ENCODE results near the gene CDKAL1. TPM values are rescaled to one million over a fixed set of nuclear protein-coding genes. Genes with fewer than 3 reads are reported as not detected.

CDKAL1 gene
- total and polyA plus RNA-seq, 8 donors: 3.4 to 36.7 (median 10.4) TPM

DNA sequence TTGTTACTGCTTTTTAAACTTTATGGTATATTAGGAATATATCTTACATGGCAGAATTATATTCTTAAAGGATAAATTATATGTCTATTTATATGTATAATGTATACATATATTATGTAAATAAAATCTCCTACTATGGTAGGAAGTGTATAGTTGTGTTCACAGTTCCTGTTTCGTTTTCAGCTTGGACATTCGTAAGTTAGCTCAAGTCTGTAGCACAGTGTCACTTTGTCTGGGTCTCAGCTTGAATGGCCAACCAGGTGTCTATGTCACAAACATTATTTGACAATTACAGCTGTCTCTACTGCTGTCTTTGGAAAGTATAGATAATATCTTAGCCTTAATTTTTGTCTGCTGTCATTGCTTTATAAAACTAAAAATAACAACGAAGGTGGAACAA, 303.9 kb downstream of the CDKAL1 start:
- no peak for DNase-seq
- Histone ChIP-seq H3K4me3 (no peak overlapping the region), H3K36me3 (no peaks in the 10 kb centered on the region), H3K4me1 (no peaks in the 10 kb centered on the region), H3K27me3 (no peaks in the 10 kb centered on the region), H3K9me3 (no peaks in the 10 kb centered on the region), H3K27ac (no peak overlapping the region)
- 90 to 97% (median 93%) methylated on average over 3 of the region's 3 CpGs for WGBS, 5 donors
- TF ChIP-seq EP300 (IDR thresholded peaks at IDR 0.05) (no peak), POLR2AphosphoS5 (IDR thresholded peaks at IDR 0.05) (no peak), POLR2A (IDR thresholded peaks at IDR 0.05) (no peak)
- TF ChIP-seq, protein P1, sequence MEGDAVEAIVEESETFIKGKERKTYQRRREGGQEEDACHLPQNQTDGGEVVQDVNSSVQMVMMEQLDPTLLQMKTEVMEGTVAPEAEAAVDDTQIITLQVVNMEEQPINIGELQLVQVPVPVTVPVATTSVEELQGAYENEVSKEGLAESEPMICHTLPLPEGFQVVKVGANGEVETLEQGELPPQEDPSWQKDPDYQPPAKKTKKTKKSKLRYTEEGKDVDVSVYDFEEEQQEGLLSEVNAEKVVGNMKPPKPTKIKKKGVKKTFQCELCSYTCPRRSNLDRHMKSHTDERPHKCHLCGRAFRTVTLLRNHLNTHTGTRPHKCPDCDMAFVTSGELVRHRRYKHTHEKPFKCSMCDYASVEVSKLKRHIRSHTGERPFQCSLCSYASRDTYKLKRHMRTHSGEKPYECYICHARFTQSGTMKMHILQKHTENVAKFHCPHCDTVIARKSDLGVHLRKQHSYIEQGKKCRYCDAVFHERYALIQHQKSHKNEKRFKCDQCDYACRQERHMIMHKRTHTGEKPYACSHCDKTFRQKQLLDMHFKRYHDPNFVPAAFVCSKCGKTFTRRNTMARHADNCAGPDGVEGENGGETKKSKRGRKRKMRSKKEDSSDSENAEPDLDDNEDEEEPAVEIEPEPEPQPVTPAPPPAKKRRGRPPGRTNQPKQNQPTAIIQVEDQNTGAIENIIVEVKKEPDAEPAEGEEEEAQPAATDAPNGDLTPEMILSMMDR (IDR thresholded peaks at IDR 0.05): no peak
- intact Hi-C loops (cut with DNase I; ENCODE audit: low total_unique reads): no loop called here

DNA sequence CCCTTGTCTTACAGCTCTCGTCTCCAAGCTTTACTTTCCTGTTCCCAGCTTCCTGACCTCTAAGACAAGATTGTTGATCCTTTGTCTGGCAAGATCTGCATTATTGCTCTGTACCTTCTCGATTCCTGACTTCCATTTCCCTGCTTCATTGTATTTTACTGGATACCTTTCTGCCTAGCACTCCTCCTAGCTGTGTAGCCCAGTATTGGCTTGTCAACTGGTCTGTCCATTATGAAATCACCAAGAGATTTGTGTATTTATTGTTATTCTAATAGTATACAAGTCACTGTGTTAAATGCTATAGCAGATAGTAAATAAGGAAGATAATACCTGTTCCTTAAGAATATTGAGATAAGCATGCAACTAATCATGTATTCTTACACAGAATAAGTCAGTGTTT, 305.4 kb downstream of the CDKAL1 start:
- no peak overlapping the region for H3K4me3 ChIP-seq
- no peak for TF ChIP-seq POLR2A (IDR thresholded peaks at IDR 0.05)
- TF ChIP-seq, protein P1 (IDR thresholded peaks at IDR 0.05): no peak
- no peak for TF ChIP-seq EP300 (IDR thresholded peaks at IDR 0.05)
- TF ChIP-seq POLR2AphosphoS5 (IDR thresholded peaks at IDR 0.05): no peak
- DNase-seq: no peak
- H3K36me3 ChIP-seq: no peaks in the 10 kb centered on the region
- WGBS, 5 donors: 90 to 93% (median 92%) methylated on average over 2 of the region's 2 CpGs
- intact Hi-C loops (cut with DNase I; ENCODE audit: low total_unique reads): no loop called here
- no peak overlapping the region for H3K27ac ChIP-seq
- no peaks in the 10 kb centered on the region for H3K9me3 ChIP-seq
- H3K27me3 ChIP-seq: no peaks in the 10 kb centered on the region
- no peaks in the 10 kb centered on the region for H3K4me1 ChIP-seq

DNA sequence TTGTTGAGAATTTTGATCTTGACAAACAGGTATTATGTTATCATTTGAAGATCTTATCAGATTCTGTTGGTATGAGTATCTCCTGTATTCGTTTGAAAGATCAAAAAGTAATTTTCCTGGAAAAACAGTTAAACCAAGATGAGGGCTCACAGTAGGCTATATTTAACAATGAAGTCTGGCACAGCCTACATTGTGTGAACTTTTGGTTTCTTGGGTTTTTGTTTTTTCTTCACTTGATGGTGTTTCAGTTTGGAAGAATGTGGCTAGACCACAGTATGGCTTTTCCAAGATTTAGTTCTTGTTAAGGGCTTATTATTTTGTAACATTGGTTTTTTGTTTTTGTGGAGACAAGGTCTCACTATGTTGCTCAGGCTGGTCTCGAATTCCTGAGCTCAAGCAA, 306.4 kb downstream of the CDKAL1 start:
- intact Hi-C loops (cut with DNase I; ENCODE audit: low total_unique reads): no loop called here
- WGBS, 5 donors: 81 to 86% (median 84%) methylated on average over 2 of the region's 2 CpGs
- Histone ChIP-seq H3K9me3 (no peaks in the 10 kb centered on the region), H3K4me3 (no peak overlapping the region), H3K27me3 (no peaks in the 10 kb centered on the region), H3K36me3 (no peaks in the 10 kb centered on the region), H3K27ac (no peak overlapping the region), H3K4me1 (no peaks in the 10 kb centered on the region)
- no peak for DNase-seq
- TF ChIP-seq POLR2A (IDR thresholded peaks at IDR 0.05) (no peak), POLR2AphosphoS5 (IDR thresholded peaks at IDR 0.05) (no peak), EP300 (IDR thresholded peaks at IDR 0.05) (no peak)
- TF ChIP-seq, protein P1 (IDR thresholded peaks at IDR 0.05): no peak

- H3K36me3 ChIP-seq: no peaks in the 10 kb centered on the region
- no peaks in the 10 kb centered on the region for H3K27me3 ChIP-seq
- no peaks in the 10 kb centered on the region for H3K9me3 ChIP-seq
- H3K4me3 ChIP-seq: no peak overlapping the region
- intact Hi-C loops (cut with DNase I; ENCODE audit: low total_unique reads): no loop called here
- no peak for TF ChIP-seq POLR2A (IDR thresholded peaks at IDR 0.05)
- TF ChIP-seq, protein P1 (IDR thresholded peaks at IDR 0.05): no peak
- no peak for TF ChIP-seq POLR2AphosphoS5 (IDR thresholded peaks at IDR 0.05)
- no peak for TF ChIP-seq EP300 (IDR thresholded peaks at IDR 0.05)
- H3K27ac ChIP-seq: no peak overlapping the region
- no peak for DNase-seq
- no peaks in the 10 kb centered on the region for H3K4me1 ChIP-seq
Observed at GRCh38 chr6:20841806-20842205, 307.5 kb downstream of the CDKAL1 start.
